Activated T-helper 1 cell treated with anti-CD3 and anti-CD28 coated beads, Interleukin-2, amount 50 U/mL, for 16 hours (primary cell): ENCODE data around the gene IAH1.

Source experiments
- DNase-seq, 2 donors: peaks; one replicate each; pipeline ENCODE4 v3.0.0-alpha.2; 2020; ENCODE audit warnings: low read depth in 1 of 2, low spot score in 1 of 2

IAH1 gene

DNA sequence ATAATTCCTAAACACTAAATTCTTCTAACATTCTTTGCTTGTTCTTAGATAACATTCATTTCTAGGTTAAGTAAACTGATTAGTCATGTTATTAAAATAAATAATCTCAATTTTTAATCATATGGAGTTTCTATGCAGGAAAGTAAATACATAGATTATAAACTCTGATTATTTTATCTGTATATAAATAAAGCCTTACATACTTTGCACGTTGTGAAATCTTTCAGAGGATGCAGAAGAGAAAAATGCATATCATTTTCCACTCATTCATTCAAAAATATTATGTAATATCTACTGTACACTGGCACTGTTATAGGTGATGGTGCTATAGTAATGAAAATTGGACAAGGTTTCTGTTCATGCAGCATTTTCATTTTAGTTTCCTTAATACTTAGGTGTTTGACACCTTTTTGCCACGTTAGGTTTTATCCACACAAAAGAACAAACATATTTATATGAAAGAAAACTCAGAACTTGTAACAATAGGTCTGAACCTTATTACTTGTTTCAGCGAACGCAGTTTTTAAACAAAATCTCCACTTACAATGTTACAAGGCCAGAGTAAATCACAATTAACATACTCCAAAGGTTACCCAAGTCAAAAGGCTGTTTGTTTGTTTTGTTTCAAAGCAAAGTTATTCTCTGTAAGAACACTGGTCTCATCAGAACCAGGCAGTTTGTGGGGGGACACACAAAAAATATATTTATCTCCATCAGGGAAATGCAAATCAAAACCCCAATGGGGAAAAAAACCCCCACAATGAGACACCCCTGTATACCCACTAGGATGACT, 53.8 kb downstream of the IAH1 start:
- no peak for DNase-seq

DNA sequence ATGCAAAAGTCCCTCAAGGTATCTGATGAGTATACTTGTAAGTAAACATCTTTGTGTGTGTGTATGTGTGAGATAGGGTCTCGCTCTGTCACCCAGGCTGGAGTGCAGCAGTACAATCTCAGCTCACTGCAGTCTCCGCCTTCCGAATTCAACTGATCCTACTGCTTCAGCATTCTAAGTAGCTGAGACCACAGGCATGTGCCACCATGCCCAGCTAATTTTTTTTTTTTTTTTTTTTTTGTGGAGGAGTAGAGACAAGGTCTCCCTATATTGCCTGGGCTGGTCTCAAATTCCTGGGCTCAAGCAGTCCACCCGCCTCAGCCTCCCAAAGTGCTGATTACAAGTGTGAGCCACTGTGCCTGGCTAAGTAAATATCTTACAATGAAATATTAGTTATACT, 58.1 kb downstream of the IAH1 start:
- no peak for DNase-seq

DNA sequence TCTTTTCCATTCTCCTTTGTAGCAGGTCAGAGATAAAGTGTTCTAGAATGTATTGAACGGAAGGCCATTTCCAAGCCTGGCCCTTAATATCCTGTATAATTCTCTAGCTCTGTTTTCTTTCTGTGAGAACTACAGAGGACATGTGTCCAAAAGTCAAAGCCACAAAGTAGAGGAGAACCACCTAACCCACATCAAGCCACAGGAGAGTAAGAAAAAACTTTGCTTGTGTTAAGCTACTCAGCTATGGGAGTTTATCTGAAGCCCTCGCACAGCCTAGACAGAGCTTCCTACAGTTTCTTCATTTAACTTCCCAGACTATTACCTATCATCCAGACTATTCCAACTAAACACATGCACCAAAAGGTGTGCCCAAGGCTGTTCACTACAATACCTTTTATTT, 59.3 kb downstream of the IAH1 start:
- DNase-seq, result no peak

DNA sequence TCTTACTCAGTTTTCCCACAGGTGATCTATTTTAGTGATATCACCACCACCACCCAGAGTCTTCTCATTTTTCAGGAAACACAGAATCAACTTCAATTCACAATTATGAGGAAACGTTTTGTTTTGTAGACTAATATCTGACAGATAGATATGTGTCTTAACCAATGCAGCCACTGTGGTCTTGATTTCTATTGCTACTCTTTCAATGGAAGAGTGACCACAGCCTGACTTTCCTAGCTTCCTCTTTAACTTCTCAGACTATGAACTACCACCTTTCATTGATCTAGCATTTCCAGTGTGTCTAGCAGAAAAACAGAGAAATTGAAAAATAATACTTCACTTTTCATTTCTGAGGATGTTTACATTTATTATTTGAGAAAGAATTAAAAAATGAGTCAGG, 60.8 kb downstream of the IAH1 start:
- DNase-seq, result no peak

DNA sequence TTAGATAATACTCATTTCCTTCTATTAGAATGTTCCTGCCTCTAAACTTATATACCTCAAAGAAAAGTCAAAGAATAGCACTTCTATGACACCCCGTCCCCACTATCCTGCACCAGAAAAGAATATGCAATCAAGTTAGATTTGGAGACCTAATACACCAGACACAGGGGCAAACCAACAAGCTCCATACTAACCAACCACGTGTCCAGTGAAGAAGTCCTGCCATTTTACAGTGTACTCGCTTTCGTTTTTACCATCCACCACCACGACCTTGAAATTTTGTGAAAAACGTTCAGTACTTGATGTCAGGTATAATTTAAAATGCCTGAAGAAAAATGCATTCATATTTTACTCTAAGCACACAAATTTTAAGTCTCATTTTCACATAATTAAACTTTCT, 62.2 kb downstream of the IAH1 start:
- DNase-seq, result no peak

DNA sequence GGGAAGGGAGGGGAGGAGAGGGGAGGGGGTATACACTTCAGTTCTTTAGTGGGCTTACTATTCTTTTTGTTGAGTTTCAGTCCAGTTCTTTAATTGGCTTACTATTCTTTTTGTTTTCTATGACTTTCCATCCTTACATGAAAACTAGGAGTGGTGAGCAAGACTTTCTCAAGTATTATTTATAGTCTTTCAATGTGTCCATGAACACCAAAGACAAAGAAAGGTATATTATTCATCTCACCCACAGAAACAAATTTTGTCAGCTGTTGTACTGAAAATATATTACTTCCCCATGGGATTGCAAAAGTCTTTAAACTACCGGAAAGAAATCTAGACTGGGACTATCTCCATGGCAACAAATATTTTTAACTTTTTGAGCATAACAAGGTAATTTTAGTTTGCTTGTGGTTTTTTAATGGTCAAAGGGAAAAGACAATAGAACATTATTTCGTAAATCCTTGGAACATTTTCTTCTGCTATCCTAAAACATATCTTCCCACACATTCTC, 63.7 kb downstream of the IAH1 start:
- DNase-seq, result no peak
